CD4-positive, alpha-beta T cell (primary cell): ENCODE data around the gene ASB3. TPM values are rescaled to one million over a fixed set of nuclear protein-coding genes. Genes with fewer than 3 reads are reported as not detected.

ENCODE experiments used
- ATAC-seq: fragments of 200-7000 bp; cut with Tn5 transposase; one replicate; pipeline ENCODE4 v1.10.0; 2022; ENCODE audit warnings: mild to moderate bottlenecking; ENCODE audit not compliant: poor library complexity
- CTCF ChIA-PET: fragments of 350-600 bp; sonication (Branson Sonifier 250); formaldehyde crosslinking; loops from one replicate; lab custom pipeline; 2021; ENCODE audit warnings: antibody characterized with exemption, inconsistent platforms; lab: Charles Lee
- POLR2A ChIA-PET: fragments of 350-600 bp; sonication (Branson Sonifier 250); formaldehyde crosslinking; loops from one replicate; lab custom pipeline; 2021; ENCODE audit warnings: antibody characterized with exemption, inconsistent platforms; lab: Charles Lee
- DNase-seq, 14 experiments: peaks; one replicate each; pipeline ENCODE4 v3.0.0-alpha.2; 2013 to 2020; ENCODE audit warnings: mixed read lengths in 2 of 14
- H3K27ac ChIP-seq, 2 donors: one replicate each; pipeline versions ENCODE4 v1.5.1 to v1.7.0; 2013; ENCODE audit warnings: low read length in 2 of 2, low read depth in 1 of 2, mild to moderate bottlenecking in 1 of 2
- H3K27me3 ChIP-seq, 2 experiments: 1 replicate in 1 of 2; 2 replicates in 1 of 2; pipeline versions ENCODE4 v1.6.1 to v1.7.0; 2013; ENCODE audit warnings: low read length in 2 of 2, control low read depth in 1 of 2, mild to moderate bottlenecking in 1 of 2, moderate library complexity in 1 of 2; ENCODE audit not compliant: insufficient read depth in 2 of 2, control insufficient read depth in 1 of 2
- H3K36me3 ChIP-seq: one replicate; pipeline ENCODE4 v1.6.1; 2013; ENCODE audit warnings: low read length, control low read depth; ENCODE audit not compliant: insufficient read depth
- H3K4me1 ChIP-seq: one replicate; pipeline ENCODE4 v1.6.1; 2013; ENCODE audit warnings: low read length, control low read depth; ENCODE audit not compliant: insufficient read depth
- H3K4me3 ChIP-seq: one replicate; pipeline ENCODE4 v1.5.1; 2013; ENCODE audit warnings: mild to moderate bottlenecking, low read length, moderate library complexity
- H3K9me3 ChIP-seq, 2 experiments: 1 replicate in 1 of 2; 2 replicates in 1 of 2; pipeline versions ENCODE4 v1.6.1 to v1.7.0; 2013; ENCODE audit warnings: low read length in 2 of 2, mild to moderate bottlenecking in 2 of 2, control low read depth in 1 of 2, moderate library complexity in 1 of 2; ENCODE audit not compliant: control insufficient read depth in 1 of 2, insufficient read depth in 1 of 2
- H3K27ac Mint-ChIP-seq: one replicate; pipeline ENCODE4 v1.8.0; 2020; ENCODE audit warnings: mixed read lengths
- H3K27me3 Mint-ChIP-seq: one replicate; pipeline ENCODE4 v1.8.0; 2021; ENCODE audit warnings: mixed read lengths
- H3K36me3 Mint-ChIP-seq: one replicate; pipeline ENCODE4 v1.8.0; 2021; ENCODE audit warnings: low read depth, mixed read lengths
- H3K4me1 Mint-ChIP-seq: one replicate; pipeline ENCODE4 v1.8.0; 2021; ENCODE audit warnings: low read depth, mixed read lengths
- H3K4me3 Mint-ChIP-seq: one replicate; pipeline ENCODE4 v1.8.0; 2020; ENCODE audit warnings: mild to moderate bottlenecking, mixed read lengths
- H3K9me3 Mint-ChIP-seq: one replicate; pipeline ENCODE4 v1.8.0; 2020; ENCODE audit warnings: mixed read lengths
- intact Hi-C, 2 experiments: fragments of 100-400 bp; cut with DNase I in 1 of 2; cut with micrococcal nuclease in 1 of 2; formaldehyde crosslinking; loops; one replicate each; pipeline versions ENCODE4 v1.15.1 to v1.9.0; 2023 to 2025; cut with DNase I, micrococcal nuclease
- total RNA-seq, 174 experiments: library from RNA in 2 of 174; stranded (reverse) in 2 of 174; gene quantifications; one replicate each; pipeline ENCODE4 v1.2.3 and lab custom pipeline; 2021 to 2026
- TF ChIP-seq, protein P1 (sequence below): fragments of 200-600 bp; IDR thresholded peaks from one replicate; pipeline ENCODE4 v1.8.0; 2022; ENCODE audit warnings: antibody characterized with exemption, mild to moderate bottlenecking

The ASB3 gene
- total RNA-seq, 2 experiments from 2014 or later, result 31.0 to 34.3 TPM

DNA sequence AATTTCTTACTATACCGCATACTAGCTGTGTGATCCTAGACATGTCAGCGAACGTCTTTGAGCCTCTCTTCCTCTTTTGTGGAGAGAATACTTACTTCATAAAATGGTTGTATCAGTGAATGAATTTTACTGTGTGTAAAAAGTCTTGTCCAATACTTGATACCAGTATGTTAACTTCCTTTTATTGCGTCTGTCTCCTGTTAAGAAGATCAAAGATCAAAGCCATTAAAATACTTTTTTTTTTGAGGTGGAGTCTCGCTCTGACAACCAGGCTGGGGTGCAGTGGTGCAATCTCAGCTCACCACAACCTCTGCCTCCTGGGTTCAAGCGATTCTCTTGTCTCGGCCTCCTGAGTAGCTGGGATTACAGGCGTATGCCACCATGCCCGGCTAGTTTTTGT lies 33.3 kb upstream of the ASB3 start:
- CTCF ChIA-PET, result no interaction called here
- no peaks in the 10 kb centered on the region for H3K27me3 Mint-ChIP-seq

DNA sequence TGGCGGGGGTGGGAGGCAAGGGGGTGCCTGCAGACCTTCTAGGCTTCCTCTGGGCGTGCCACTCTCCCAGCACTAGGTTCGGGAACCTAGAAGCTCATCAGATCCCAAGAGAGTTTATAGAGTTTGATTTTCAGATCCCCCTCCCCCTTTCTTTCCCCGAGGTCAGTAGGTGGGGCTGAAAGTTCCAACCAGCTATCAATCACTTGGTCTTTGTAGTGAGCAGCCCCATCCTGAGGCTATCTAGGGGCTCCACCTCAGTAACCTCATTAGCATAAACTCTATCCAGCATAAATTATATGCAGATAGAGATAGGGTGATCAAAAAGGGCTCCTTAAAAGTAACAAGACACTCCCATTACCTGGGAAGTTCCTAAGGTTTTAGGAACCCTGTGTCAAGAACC lies 32.9 kb upstream of the ASB3 start:
- ATAC-seq (no peak), DNase-seq (no peak)
- no peaks in the 10 kb centered on the region for H3K27me3 ChIP-seq
- H3K27me3 Mint-ChIP-seq, result no peaks in the 10 kb centered on the region
- no peak overlapping the region for H3K27ac Mint-ChIP-seq
- H3K36me3 ChIP-seq, result peaks cover 36% of the 10 kb centered on the region
- no peak overlapping the region for H3K27ac ChIP-seq
- TF ChIP-seq, protein P1, sequence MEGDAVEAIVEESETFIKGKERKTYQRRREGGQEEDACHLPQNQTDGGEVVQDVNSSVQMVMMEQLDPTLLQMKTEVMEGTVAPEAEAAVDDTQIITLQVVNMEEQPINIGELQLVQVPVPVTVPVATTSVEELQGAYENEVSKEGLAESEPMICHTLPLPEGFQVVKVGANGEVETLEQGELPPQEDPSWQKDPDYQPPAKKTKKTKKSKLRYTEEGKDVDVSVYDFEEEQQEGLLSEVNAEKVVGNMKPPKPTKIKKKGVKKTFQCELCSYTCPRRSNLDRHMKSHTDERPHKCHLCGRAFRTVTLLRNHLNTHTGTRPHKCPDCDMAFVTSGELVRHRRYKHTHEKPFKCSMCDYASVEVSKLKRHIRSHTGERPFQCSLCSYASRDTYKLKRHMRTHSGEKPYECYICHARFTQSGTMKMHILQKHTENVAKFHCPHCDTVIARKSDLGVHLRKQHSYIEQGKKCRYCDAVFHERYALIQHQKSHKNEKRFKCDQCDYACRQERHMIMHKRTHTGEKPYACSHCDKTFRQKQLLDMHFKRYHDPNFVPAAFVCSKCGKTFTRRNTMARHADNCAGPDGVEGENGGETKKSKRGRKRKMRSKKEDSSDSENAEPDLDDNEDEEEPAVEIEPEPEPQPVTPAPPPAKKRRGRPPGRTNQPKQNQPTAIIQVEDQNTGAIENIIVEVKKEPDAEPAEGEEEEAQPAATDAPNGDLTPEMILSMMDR, result no peak
- no peak overlapping the region for H3K4me3 ChIP-seq
- H3K4me1 Mint-ChIP-seq, result no peaks in the 10 kb centered on the region
- H3K4me1 ChIP-seq, result no peaks in the 10 kb centered on the region
- H3K4me3 Mint-ChIP-seq, result no peak overlapping the region
- ChIA-PET POLR2A (no interaction called here), CTCF (no interaction called here)
- peaks cover 51% of the 10 kb centered on the region for H3K36me3 Mint-ChIP-seq
- intact Hi-C loops, result no loop called here
- H3K9me3 Mint-ChIP-seq, result no peaks in the 10 kb centered on the region
- H3K9me3 ChIP-seq, result no peaks in the 10 kb centered on the region

More for the DNA sequence above, 33.3 kb upstream of the ASB3 start:
- ATAC-seq (no peak), DNase-seq (no peak)
- Mint-ChIP-seq H3K36me3 (peaks cover 48% of the 10 kb centered on the region), H3K9me3 (no peaks in the 10 kb centered on the region), H3K4me1 (no peaks in the 10 kb centered on the region), H3K27ac (no peak overlapping the region), H3K4me3 (no peak overlapping the region)
- Histone ChIP-seq H3K36me3 (peaks cover 36% of the 10 kb centered on the region), H3K4me1 (no peaks in the 10 kb centered on the region), H3K27ac (no peak overlapping the region), H3K27me3 (no peaks in the 10 kb centered on the region), H3K9me3 (no peaks in the 10 kb centered on the region), H3K4me3 (no peak overlapping the region)
- intact Hi-C loops, result no loop called here
- TF ChIP-seq, protein P1, result no peak
- POLR2A ChIA-PET, result no interaction called here

DNA sequence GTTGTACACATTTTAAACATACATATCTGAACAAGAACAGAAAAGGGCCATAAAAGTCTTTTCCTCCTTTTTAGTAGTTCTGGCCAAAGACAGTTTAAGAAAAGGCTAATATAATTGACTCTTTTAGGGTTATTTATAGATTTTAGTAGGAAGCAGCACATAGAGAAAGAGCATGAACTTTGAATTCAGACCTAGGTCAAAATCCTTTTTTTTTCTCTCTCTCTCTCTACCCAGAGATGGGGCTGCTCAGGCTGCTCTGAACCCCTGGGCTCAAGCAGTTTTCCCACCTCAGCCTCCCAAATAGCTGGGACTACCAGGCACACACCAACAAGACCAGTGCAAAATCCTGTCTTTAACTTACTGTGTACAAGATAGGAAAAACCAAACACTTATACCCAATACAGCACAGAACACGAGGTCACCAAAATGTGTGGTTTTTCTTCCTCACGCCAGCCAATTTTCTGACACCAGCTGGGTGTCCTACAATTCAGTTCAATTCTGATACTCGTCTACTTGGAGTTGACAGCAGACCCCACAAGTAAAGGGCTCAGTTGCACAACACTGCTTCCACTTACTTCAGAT lies 32.2 kb upstream of the ASB3 start:
- Histone ChIP-seq H3K4me1 (no peaks in the 10 kb centered on the region), H3K36me3 (peaks cover 41% of the 10 kb centered on the region), H3K27me3 (no peaks in the 10 kb centered on the region), H3K4me3 (no peak overlapping the region), H3K9me3 (no peaks in the 10 kb centered on the region), H3K27ac (no peak overlapping the region)
- ATAC-seq (no peak), DNase-seq (no peak)
- ChIA-PET CTCF (no interaction called here), POLR2A (no interaction called here)
- H3K27ac Mint-ChIP-seq, result no peak overlapping the region
- no peaks in the 10 kb centered on the region for H3K4me1 Mint-ChIP-seq
- H3K4me3 Mint-ChIP-seq, result no peak overlapping the region
- TF ChIP-seq, protein P1, result no peak
- intact Hi-C loops, result no loop called here
- peaks cover 58% of the 10 kb centered on the region for H3K36me3 Mint-ChIP-seq
- no peaks in the 10 kb centered on the region for H3K9me3 Mint-ChIP-seq
- H3K27me3 Mint-ChIP-seq, result no peaks in the 10 kb centered on the region
